Measurements from ENCODE around the gene SPON1.

- TF ChIP-seq CTCF (IDR thresholded peaks at IDR 0.05) (no peak), POLR2AphosphoS5 (IDR thresholded peaks at IDR 0.05; ENCODE audit: low read depth, low read length) (no peak), REST (IDR thresholded peaks at IDR 0.05; ENCODE audit: insufficient read depth in 1 of 2, low read depth in 2 of 2, low read length in 1 of 2) (no peak), SIN3A (IDR thresholded peaks at IDR 0.05; ENCODE audit: borderline replicate concordance, insufficient read depth, low read depth, low read length) (no peak), TCF7L2 (IDR thresholded peaks at IDR 0.05; ENCODE audit: low read depth, low read length) (no peak)
Observed at GRCh38 chr11:14118072-14118471, 155.5 kb downstream of the SPON1 start.
